OCI-LY7 (cell line): Measurements from ENCODE around the gene TPK1.

ENCODE experiments used
- CTCF ChIP-seq: fragments of 200-600 bp; sonication (generic); conservative IDR thresholded peaks from 2 replicates; pipeline ENCODE4 v1.5.1; 2014; ENCODE audit warnings: mild to moderate bottlenecking, antibody characterized with exemption, low read length, moderate library complexity, mixed read lengths
- EZH2phosphoT487 ChIP-seq: fragments of 200-600 bp; sonication (generic); IDR thresholded peaks from 2 replicates; pipeline ENCODE4 v1.6.1; 2018; ENCODE audit warnings: low read depth, borderline replicate concordance, mild to moderate bottlenecking, mixed run types, antibody characterized with exemption, low read length, moderate library complexity, mixed read lengths

GRCh38 chr7:144650439-144650838, 185.4 kb downstream of the TPK1 start:
- TF ChIP-seq CTCF, result no peak
- no peak for TF ChIP-seq EZH2phosphoT487
